Fibroblast of lung (primary cell): Measurements from ENCODE around the gene CYP4F3. TPM values are rescaled to one million over a fixed set of nuclear protein-coding genes. Genes with fewer than 3 reads are reported as not detected.

ENCODE experiments used
- DNase-seq, 2 donors: peaks; one replicate each; pipeline versions ENCODE4 v3.0.0 to v3.0.0-alpha.2; 2010; ENCODE audit warnings: low read depth in 2 of 2
- H2AFZ ChIP-seq: 2 replicates; pipeline ENCODE4 v1.5.1; 2012; ENCODE audit warnings: low read length, control low read depth, inconsistent platforms
- H3K27ac ChIP-seq: 2 replicates; pipeline ENCODE4 v1.5.1; 2011; ENCODE audit warnings: low read length, control low read depth; ENCODE audit not compliant: insufficient read depth
- H3K27me3 ChIP-seq: 2 replicates; pipeline ENCODE4 v1.5.1; 2011; ENCODE audit warnings: mild to moderate bottlenecking, low read length; ENCODE audit not compliant: control insufficient read depth, insufficient read depth
- H3K36me3 ChIP-seq: 2 replicates; pipeline ENCODE4 v1.5.1; 2011; ENCODE audit warnings: low read length; ENCODE audit not compliant: control insufficient read depth, insufficient read depth
- H3K4me1 ChIP-seq: 2 replicates; pipeline ENCODE4 v1.5.1; 2011; ENCODE audit warnings: low read length; ENCODE audit not compliant: control insufficient read depth, insufficient read depth; ENCODE audit errors: extremely low read depth
- H3K4me2 ChIP-seq: 2 replicates; pipeline ENCODE4 v1.5.1; 2011; ENCODE audit warnings: low read length, control low read depth; ENCODE audit not compliant: insufficient read depth; ENCODE audit errors: extremely low read depth
- H3K4me3 ChIP-seq, 4 experiments: fragments of 200-600 bp in 1 of 4; sonication (generic) in 1 of 4; replicated peaks in 1 of 4; 2 replicates each; pipeline ENCODE4 v1.5.1; 2011 to 2016; ENCODE audit warnings: low read length in 4 of 4, low read depth in 3 of 4, mild to moderate bottlenecking in 3 of 4, control low read depth in 2 of 4, inconsistent platforms in 1 of 4, mixed read lengths in 1 of 4; ENCODE audit not compliant: insufficient read depth in 1 of 4; ENCODE audit errors: control extremely low read depth in 1 of 4
- H3K79me2 ChIP-seq: 2 replicates; pipeline ENCODE4 v1.5.1; 2012; ENCODE audit warnings: mild to moderate bottlenecking, low read length, inconsistent platforms; ENCODE audit not compliant: control insufficient read depth, insufficient read depth
- H3K9ac ChIP-seq: 2 replicates; pipeline ENCODE4 v1.5.1; 2011; ENCODE audit warnings: mild to moderate bottlenecking, low read length, control low read depth; ENCODE audit not compliant: insufficient read depth
- H3K9me3 ChIP-seq: 2 replicates; pipeline ENCODE4 v1.5.1; 2012; ENCODE audit warnings: low read depth, low read length; ENCODE audit not compliant: control insufficient read depth, insufficient read depth
- H4K20me1 ChIP-seq: 2 replicates; pipeline ENCODE4 v1.5.1; 2011; ENCODE audit warnings: low read length; ENCODE audit not compliant: control insufficient read depth, insufficient read depth; ENCODE audit errors: extremely low read depth
- EZH2 ChIP-seq: IDR thresholded peaks from 2 replicates; pipeline ENCODE4 v1.5.1; 2012; ENCODE audit warnings: low read length, control low read depth, mild to moderate bottlenecking; ENCODE audit errors: missing control alignments
- polyA plus RNA-seq, 2 donors: library from polyadenylated mRNA; depleted of rRNA in 1 of 2; stranded (reverse) in 1 of 2; unstranded in 1 of 2; fragments of >200 nt; gene quantifications; 2 replicates each; pipeline ENCODE4 v1.2.1, GENCODE V29; 2011 to 2012; ENCODE audit warnings: missing spikeins in 1 of 2
- total RNA-seq: library from RNA; depleted of rRNA; stranded (reverse); fragments of >200 nt; gene quantifications from 2 replicates; pipeline ENCODE4 v1.2.1, GENCODE V29; 2014
- TF ChIP-seq, protein P1 (sequence below), 2 donors: IDR thresholded peaks in 1 of 2; conservative IDR thresholded peaks in 1 of 2; 1 replicate in 1 of 2; 2 replicates in 1 of 2; pipeline ENCODE4 v1.5.1; 2011 to 2012; ENCODE audit warnings: low read length in 2 of 2, control low read depth in 1 of 2, inconsistent platforms in 1 of 2, low read depth in 1 of 2, mild to moderate bottlenecking in 1 of 2

The CYP4F3 gene
- total and polyA plus RNA-seq, 2 donors (not counting 1 experiment from before 2014, with no cell fraction given), result not detected

DNA sequence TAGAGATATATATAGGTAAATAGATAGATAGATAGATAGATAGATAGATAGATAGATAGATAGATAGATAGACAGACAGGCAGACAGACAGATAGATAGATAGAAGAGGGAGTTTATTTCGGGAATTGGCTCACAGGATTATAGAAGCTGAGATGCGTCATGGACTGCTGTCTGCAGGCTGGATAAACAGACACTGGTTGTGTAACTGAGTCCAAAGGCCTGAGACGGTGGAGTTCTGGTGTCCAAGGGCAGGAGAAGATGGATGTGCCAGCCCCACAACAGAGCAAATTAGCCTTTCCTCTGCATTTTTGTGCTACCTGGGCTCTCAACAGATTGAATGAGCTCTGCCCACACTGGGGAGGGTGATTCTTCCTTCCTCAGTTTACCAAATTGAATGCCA lies 2.7 kb downstream of the CYP4F3 start:
- H3K79me2 ChIP-seq, result no peaks in the 10 kb centered on the region
- TF ChIP-seq, protein P1, sequence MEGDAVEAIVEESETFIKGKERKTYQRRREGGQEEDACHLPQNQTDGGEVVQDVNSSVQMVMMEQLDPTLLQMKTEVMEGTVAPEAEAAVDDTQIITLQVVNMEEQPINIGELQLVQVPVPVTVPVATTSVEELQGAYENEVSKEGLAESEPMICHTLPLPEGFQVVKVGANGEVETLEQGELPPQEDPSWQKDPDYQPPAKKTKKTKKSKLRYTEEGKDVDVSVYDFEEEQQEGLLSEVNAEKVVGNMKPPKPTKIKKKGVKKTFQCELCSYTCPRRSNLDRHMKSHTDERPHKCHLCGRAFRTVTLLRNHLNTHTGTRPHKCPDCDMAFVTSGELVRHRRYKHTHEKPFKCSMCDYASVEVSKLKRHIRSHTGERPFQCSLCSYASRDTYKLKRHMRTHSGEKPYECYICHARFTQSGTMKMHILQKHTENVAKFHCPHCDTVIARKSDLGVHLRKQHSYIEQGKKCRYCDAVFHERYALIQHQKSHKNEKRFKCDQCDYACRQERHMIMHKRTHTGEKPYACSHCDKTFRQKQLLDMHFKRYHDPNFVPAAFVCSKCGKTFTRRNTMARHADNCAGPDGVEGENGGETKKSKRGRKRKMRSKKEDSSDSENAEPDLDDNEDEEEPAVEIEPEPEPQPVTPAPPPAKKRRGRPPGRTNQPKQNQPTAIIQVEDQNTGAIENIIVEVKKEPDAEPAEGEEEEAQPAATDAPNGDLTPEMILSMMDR (conservative IDR thresholded peaks at IDR 0.05 in 1 of 2, IDR thresholded peaks at IDR 0.05 in 1 of 2; ENCODE audit: low read depth in 1 of 2, low read length in 2 of 2), result no peak
- no peak for TF ChIP-seq EZH2
- DNase-seq, result no peak
- H3K4me2 ChIP-seq, result no peak overlapping the region
- no peaks in the 10 kb centered on the region for H4K20me1 ChIP-seq
- H3K4me3 ChIP-seq, result no peak overlapping the region
- no peaks in the 10 kb centered on the region for H3K36me3 ChIP-seq
- H3K9me3 ChIP-seq, result no peaks in the 10 kb centered on the region
- H2AFZ ChIP-seq, result no peak overlapping the region
- no peaks in the 10 kb centered on the region for H3K27me3 ChIP-seq
- H3K4me1 ChIP-seq, result no peaks in the 10 kb centered on the region
- H3K27ac ChIP-seq, result no peak overlapping the region
- no peak overlapping the region for H3K9ac ChIP-seq

DNA sequence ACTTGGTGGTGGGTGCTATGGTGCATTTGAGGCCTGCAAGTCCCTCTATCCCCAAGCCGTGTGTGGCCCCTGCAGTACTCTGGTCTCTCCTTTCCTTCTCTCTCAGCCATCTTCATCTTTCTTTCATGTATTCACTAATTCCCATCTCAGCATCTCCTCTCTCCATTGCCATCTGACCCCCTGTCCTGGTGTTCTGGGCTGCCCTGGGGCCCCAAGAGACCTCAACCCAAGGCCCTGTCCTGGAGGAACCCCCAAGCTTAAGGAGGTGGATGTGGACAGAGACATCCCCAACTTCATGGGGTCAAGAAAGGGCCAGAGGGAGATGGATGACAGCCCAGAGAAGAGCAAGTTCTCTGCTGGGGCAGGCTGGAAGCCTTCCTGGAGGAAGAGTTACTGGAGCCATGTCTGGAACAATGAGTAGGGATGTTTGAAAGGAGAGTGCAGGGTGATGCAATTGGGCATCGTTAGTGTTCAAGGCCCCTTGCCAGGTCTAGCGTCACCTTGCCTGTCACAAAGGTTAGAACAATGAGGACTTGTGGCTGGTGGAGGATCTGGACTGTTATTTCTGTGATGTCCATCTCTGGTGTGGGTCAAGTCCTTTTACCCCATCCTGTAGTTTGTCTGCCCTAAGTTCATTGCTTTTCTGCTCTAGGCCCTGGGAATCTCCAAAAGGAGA lies 3.5 kb downstream of the CYP4F3 start:
- DNase-seq, result no peak

DNA sequence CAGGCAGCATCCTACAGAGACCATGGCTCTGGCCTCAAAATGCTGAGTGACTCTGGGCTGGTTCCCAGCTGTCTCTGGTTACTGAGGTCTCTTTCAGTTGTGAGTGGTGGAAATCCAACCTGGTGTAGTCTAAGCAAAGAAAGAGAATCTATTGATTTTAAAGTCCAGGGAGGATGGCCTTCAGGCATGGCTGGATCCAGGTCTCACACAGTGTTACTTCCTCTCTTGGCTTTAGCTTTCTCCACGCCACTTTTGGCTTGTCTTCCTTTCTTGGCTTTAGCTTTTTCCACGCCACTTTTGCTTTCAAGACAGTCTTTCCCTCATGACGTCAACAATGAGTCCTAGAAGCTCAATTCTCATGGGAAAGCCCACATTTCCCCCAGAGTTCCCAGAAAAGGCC lies 4.1 kb downstream of the CYP4F3 start:
- no peaks in the 10 kb centered on the region for H4K20me1 ChIP-seq
- H3K27me3 ChIP-seq, result no peaks in the 10 kb centered on the region
- H3K4me2 ChIP-seq, result no peak overlapping the region
- no peak overlapping the region for H3K27ac ChIP-seq
- no peak overlapping the region for H3K9ac ChIP-seq
- no peak overlapping the region for H2AFZ ChIP-seq
- H3K4me1 ChIP-seq, result no peaks in the 10 kb centered on the region
- H3K79me2 ChIP-seq, result no peaks in the 10 kb centered on the region
- no peak overlapping the region for H3K4me3 ChIP-seq
- no peaks in the 10 kb centered on the region for H3K36me3 ChIP-seq
- H3K9me3 ChIP-seq, result no peaks in the 10 kb centered on the region
- no peak for DNase-seq
- no peak for TF ChIP-seq EZH2
- TF ChIP-seq, protein P1 (conservative IDR thresholded peaks at IDR 0.05 in 1 of 2, IDR thresholded peaks at IDR 0.05 in 1 of 2; ENCODE audit: low read depth in 1 of 2, low read length in 2 of 2), result no peak

More for the DNA sequence above, 3.5 kb downstream of the CYP4F3 start:
- H3K4me3 ChIP-seq, result no peak overlapping the region
- H3K9ac ChIP-seq, result no peak overlapping the region
- H3K36me3 ChIP-seq, result no peaks in the 10 kb centered on the region
- H3K27me3 ChIP-seq, result no peaks in the 10 kb centered on the region
- H3K79me2 ChIP-seq, result no peaks in the 10 kb centered on the region
- no peak overlapping the region for H3K4me2 ChIP-seq
- H3K27ac ChIP-seq, result no peak overlapping the region
- no peak overlapping the region for H2AFZ ChIP-seq
- TF ChIP-seq, protein P1 (conservative IDR thresholded peaks at IDR 0.05 in 1 of 2, IDR thresholded peaks at IDR 0.05 in 1 of 2; ENCODE audit: low read depth in 1 of 2, low read length in 2 of 2), result no peak
- no peak for TF ChIP-seq EZH2
- H4K20me1 ChIP-seq, result no peaks in the 10 kb centered on the region
- no peaks in the 10 kb centered on the region for H3K4me1 ChIP-seq
- H3K9me3 ChIP-seq, result no peaks in the 10 kb centered on the region
